Hypothalamus (tissue), 51 donors: ENCODE data around the gene CCM2.

Source experiments
- DNase-seq, 51 donors: peaks; one replicate each; lab custom pipeline; 2025; lab: John Stamatoyannopoulos, UW

Gene CCM2

GRCh38 chr7:44967571-44968446 is 32.2 kb upstream of the CCM2 start:
- peak in 1 of 51 donors; percentile 13 for DNase-seq

DNA sequence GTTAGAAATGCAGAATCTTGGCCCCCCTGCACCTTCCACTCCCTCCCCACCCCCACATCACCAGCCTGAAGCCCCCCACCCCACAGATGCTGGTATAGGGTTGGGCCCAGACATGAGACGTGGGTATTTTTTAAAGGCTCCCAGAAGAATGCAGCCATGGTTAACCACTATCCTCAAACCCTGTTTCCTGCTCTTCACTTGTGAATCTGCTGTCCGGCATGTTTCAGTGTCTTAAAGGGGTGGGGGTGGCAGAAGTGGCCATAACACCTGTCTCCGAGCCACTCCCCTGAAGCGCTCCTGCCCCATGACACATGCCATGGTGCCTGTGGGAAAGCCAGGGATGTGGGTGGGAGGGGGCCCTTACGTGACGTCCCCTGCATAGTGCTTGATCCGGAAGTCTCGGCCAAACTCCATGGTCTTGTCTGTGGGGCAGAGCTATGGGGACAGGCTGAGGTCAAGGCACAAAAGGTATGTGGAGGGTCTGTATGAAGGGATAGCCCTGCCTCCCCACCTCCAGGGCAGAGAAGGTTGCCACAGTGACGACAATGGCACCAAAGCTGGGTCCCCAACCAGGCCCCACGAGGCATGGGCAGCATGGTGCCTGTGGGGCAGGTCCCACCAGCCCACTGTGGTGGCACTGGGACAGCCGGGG is 30.8 kb upstream of the CCM2 start:
- DNase-seq, result no peak

GRCh38 chr7:44969701-44970522 is 30.1 kb upstream of the CCM2 start:
- DNase-seq, result no peak

DNA sequence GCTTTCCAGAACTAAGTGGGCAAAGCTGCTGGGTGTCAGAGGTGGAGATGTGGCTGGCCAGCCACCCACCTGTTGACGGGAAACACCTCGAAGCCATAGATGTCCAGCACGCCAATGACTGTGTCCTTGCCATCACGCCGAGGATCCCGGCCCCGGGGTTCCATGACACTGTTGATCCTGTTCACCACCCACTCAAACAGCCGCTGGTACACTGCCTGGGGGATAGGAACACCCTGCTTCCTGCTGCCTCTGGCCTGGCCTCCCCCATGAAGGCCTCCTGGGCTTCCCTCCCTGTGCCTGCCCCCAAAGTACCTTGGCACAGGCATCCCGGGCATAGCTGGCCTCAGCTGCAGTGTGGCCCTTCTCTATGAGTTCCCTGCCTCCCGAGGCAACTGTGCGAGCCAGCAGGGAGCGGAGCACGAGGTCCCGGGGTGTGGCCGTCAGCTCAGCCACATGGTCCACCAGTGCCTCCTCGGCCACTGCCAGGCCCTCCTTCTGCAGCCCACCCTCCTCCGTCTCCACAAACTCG is 29.4 kb upstream of the CCM2 start:
- DNase-seq, result no peak

- DNase-seq, result no peak
Observed at GRCh38 chr7:44971188-44971901, 28.7 kb upstream of the CCM2 start.

DNA sequence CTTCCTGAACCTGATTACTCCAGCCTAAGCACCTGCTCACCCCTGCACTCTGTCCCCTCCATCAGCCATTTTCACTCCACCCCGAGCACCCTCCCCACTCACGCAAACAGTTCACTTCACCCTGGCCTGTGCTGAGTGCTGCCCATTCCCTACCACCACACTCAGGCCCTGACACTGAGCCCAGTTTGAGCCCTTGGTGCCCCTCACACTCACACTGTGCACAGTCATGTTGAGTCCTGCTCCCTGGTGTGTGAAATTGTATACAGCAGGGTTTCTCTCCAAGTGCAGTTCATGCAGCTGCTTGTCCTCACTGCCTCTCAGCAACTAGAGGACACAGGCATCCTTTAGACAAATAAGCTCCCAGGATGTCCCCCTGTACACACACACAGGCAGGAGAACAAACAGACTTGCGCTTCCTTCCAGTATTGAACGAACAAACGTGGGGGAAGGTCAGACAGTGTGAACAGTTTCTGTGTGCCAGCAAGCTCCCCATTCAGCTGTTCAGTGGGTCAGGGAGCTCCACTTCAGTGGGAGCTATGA is 28.0 kb upstream of the CCM2 start:
- DNase-seq, result no peak

- no peak for DNase-seq
Observed at GRCh38 chr7:44972562-44972961, 27.4 kb upstream of the CCM2 start.

DNA sequence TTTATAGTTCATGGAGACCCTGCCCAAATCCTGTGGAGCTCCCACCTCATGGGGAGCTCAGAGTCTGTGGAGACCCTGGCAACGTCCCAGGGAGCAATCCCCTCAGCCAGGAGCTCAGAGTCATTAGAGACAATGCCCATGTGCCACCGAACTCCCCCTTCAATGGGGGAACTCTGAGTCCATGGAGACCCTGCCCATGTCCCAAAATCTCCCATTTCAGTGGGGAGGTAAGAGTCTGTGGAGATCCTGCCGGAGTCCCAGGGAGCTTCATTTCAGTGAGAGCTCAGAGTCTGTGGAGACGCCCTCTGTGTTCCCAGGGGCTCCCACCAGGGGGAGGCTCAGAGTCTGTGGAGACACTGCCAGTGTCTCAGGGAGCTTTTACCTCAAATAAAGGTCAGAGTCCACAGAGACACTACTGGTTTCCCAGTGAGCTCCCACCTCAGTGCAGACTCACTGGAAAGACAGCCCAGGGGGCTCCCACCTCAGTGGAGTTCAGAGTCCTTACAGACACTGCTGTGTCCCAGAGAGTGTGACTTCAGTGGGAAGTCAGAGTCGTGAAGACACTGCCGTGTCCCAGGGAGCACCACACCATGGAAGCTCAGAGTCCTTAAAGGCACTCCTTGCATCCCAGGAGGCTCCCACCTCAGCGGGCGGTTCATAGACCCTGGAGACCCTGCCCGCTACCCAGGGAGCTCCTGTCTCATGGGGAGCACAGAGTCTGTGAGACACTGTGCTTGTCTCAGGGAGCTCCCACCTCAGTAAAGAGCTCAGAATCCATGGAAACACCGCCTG is 26.2 kb upstream of the CCM2 start:
- peak in 4 of 51 donors; percentile 5 to 31 (median 12) for DNase-seq

DNA sequence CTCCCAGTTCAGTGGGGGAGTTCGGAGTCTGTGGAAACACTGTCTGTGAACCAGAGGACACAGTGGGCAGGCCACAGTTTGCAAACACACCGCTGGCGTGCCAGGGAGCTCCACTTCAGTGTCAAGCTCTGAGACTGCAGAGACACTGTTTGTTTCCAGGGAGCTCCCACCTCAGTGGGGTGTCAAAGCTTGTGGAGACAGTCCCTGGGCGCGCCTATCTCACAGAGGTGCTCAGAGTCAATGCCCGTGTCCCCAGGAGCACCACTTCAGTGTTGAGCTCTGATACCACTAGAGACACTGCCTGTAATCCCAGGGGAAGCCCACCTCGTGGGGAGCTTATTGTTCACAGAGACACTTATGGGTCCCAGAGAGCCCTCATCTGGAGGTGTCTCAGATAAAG is 25.5 kb upstream of the CCM2 start:
- DNase-seq, result no peak

DNA sequence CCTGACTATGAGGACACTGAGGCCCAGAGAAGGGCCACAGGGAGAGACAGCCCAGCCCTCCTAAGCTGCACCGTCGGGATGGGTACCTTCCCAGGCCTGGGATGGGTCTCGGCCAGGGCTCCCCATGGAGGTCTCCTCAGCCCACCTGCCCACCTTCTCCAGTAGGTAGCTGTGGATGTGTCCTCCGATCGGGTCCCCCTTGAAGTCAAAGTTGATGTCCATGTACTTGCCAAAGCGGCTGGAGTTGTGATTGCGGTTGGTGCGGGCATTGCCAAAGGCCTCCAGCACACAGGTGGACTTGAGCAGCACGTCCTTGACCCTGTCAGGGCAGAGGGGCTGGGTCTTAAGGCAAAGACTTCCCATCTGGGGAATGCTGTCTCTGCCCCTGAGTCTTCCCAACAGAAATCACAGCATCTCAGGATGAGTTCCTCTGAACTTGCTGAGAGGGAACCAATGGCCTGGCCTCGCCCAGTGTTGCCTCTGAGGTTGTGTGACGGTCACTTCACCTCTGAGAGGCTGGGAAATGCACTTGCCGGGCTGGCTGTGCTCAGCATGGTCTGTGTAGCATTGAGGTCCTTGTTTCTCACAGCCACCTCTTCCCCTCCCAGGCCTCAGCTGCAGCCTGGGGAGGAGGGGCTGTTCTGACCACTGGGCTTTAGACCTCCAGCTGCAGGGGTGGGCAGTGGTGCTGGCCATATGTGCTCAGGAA is 24.5 kb upstream of the CCM2 start:
- no peak for DNase-seq

DNA sequence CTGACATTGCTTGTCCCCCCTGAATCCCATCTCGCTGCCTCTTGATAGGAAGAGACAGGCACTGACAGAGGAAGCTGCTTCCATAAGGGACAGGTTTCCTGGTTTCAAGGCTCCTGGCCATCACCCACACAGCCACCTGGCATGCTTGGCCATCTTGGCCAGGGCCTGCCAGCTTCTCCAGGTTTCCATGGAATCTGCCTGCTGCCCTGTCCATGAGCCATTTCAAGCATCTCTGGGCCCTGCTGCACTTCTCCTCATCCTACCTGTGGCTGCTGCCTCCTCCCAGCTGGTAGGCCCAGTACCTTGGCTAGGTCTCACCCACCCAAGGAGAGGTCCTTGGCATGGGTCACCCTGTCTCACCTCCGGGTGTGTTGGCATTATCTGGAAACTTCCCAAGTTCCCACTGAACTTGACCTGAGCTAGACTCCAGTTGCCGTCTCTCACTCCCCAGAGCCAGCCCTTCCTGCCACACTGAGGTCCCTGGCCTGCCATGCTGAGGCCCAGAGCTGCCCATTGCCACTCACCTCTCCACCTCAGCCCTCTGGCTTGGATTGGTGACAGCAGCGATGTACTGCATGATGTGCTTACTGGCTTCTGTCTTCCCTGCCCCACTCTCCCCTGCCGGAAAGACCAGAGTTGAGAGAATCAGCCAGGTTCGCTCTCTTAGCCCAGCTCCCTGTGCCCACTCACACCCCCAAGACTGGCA is 23.8 kb upstream of the CCM2 start:
- no peak for DNase-seq

DNA sequence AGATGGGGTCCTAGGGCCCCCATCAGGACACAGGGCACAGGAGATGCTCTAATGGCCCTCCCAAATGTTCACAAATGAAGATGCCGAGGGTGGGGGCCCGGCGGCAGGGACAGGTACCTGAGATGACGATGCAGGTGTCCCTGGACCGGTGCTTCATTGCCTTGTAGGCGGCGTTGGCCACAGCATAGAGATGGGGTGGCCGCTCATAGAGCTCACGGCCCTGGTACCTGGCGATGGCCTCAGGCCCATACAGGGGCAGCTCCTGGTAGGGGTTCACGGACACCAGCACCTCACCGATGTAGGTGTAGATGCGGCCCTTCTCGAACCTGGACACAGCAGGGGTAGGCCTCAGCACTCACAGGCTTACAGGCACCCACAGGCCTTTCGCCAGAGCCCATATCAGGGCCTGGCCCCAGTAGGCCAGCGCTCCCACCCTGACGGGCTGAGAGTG is 23.2 kb upstream of the CCM2 start:
- no peak for DNase-seq

DNA sequence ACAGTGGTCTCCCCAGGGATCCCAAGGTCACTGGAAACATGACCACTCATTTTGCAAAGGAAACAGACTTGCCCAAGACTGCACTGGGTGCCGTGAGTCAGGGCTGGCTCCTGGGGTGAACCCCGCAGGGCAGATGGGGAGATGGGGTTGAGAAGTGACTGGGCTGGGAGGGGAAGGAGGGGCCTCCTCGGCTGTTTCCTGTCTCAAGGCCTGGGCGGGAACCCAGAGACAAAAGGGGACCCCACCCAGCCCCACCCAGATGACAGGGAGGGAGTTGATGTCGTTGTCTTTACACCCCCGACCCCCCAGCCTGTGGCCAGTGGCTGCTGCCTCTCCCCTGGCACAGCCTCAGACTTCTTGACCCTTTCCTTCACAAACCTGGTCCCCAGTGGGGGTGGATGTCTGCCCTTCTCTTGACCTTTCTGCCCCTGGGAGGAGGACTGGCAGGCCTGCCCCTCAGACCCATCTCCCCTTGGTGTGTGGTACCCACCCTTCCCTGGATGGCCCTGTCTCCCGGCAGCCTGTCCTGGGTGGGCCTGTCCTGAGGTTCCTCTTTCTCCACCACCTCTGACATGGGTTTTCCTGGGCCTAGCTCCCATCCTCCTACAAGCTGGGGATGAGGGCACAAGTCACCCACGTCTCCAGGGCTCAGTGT is 22.6 kb upstream of the CCM2 start:
- DNase-seq, result no peak

DNA sequence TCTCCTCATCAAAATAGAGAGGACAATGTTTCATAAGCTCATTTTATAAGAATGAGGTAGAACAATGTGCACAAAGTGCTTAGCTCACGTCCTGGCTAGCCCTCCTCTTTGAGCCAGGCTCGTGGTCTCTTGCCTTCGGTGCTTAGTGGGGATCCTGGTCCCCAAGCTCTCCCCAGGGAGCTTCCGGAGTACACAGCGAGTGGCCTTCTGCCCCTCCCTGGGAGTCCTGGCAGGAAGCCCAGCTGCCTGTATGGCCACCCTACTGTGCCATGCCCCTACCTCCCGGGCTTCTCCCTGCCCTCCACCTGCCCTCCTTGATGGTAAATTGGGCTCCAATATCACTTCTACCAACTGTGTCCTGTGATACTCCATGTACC is 22.1 kb upstream of the CCM2 start:
- DNase-seq, result no peak

DNA sequence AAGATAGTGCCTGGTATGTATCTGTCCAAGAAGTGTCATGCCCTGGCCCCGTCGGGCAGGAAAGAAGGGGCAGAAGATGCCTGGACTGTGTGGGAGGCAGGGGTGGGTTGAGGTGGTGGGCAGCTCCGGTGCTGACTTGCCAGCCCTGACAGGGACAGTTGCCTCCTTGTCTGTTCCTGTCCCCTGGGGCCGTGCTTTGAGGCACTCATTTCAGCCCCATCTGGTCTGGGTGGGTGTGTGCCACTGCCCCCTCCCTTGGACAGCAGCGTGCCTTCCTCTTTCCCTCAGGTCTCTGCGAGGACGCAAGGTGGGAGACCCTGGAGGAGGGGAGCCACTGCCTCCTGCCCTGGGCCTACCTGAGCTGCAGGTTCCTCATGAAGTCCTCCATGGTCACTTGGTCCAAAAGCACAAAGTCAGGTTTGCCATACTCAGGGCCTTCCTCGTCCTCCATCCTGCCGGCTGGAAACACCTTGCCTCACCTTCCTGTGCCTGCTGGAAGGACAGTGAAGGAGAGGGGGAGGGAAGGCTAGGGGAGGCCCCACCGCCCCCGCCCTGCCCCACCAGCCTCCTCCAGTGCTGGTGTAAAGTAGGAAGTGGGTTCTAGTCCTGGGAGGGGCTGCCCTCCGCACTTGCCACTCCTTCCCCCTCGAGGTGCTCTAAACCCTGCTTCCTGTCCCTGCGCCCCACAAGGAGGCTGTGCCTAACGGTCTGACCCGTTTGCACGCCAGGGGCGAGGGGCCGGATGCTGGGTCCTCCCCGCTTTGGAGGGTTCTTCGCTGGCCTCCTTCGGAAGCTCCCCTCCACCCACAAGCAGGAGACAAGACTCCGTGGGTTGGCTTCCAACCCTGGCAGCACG is 21.3 kb upstream of the CCM2 start, which contains the start of gene MYO1G:
Gene MYO1G (minus strand): TSS at position 505 of the 856 bp plus-strand sequence. CDS start 54 bp downstream, at position 451.
- DNase-seq, result peak in 3 of 51 donors; percentile 4 to 43 (median 11)
